ENCODE measurements around the gene CAPN15. TPM values are rescaled to one million over a fixed set of nuclear protein-coding genes. Genes with fewer than 3 reads are reported as not detected.

The CAPN15 gene
- polyA plus RNA-seq, 4 donors, result 23.1 to 35.7 (median 26.3) TPM

Other genes starting within 250 kb of the CAPN15 start
- gene ARHGDIG, start 247.1 kb upstream of the CAPN15 start, polyA plus RNA-seq (ENCODE audit: insufficient read length in 4 of 4), result 1 to 10 TPM; 1.9 to 5.6 (median 3.5) TPM
- 1 to 10 TPM in 2 of 4 donors, under 1 TPM in 2; 0.53 to 2.0 (median 1.2) TPM for gene PDIA2, start 244.5 kb upstream of the CAPN15 start, polyA plus RNA-seq (ENCODE audit: insufficient read length in 4 of 4)
- 10 to 100 TPM; 16.9 to 23.0 (median 17.6) TPM for gene AXIN1, start 175.0 kb upstream of the CAPN15 start, polyA plus RNA-seq (ENCODE audit: insufficient read length in 4 of 4)
- 10 to 100 TPM; 68.4 to 92.6 (median 70.9) TPM for gene MRPL28, start 157.2 kb upstream of the CAPN15 start, polyA plus RNA-seq (ENCODE audit: insufficient read length in 4 of 4)
- gene PGAP6, start 145.7 kb upstream of the CAPN15 start, polyA plus RNA-seq (ENCODE audit: insufficient read length in 4 of 4), result 10 to 100 TPM; 56.8 to 71.3 (median 58.8) TPM
- 100 to 1,000 TPM; 110 to 143 (median 117) TPM for gene NME4, start 130.5 kb upstream of the CAPN15 start, polyA plus RNA-seq (ENCODE audit: insufficient read length in 4 of 4)
- gene DECR2, start 125.8 kb upstream of the CAPN15 start, polyA plus RNA-seq (ENCODE audit: insufficient read length in 4 of 4), result 10 to 100 TPM; 17.8 to 40.4 (median 32.2) TPM
- gene RAB11FIP3, start 102.1 kb upstream of the CAPN15 start, polyA plus RNA-seq (ENCODE audit: insufficient read length in 4 of 4), result 100 to 1,000 TPM in 1 of 4 donors, 10 to 100 TPM in 3; 72.7 to 100 (median 91.3) TPM
- 10 to 100 TPM; 10.5 to 18.4 (median 11.0) TPM for gene PRR35, start 32.7 kb downstream of the CAPN15 start, polyA plus RNA-seq (ENCODE audit: insufficient read length in 4 of 4)
- 1 to 10 TPM; 7.2 to 9.9 (median 8.0) TPM for gene NHLRC4, start 39.3 kb downstream of the CAPN15 start, polyA plus RNA-seq (ENCODE audit: insufficient read length in 4 of 4)
- gene PIGQ, start 42.3 kb downstream of the CAPN15 start, polyA plus RNA-seq (ENCODE audit: insufficient read length in 4 of 4), result 10 to 100 TPM; 54.7 to 75.4 (median 65.0) TPM
- gene RAB40C, start 62.4 kb downstream of the CAPN15 start, polyA plus RNA-seq (ENCODE audit: insufficient read length in 4 of 4), result 10 to 100 TPM; 17.1 to 28.6 (median 19.9) TPM
- 1 to 10 TPM; 1.4 to 2.8 (median 1.7) TPM for gene WFIKKN1, start 103.3 kb downstream of the CAPN15 start, polyA plus RNA-seq (ENCODE audit: insufficient read length in 4 of 4)
- 10 to 100 TPM; 46.8 to 75.5 (median 51.3) TPM for gene METTL26, start 108.6 kb downstream of the CAPN15 start, polyA plus RNA-seq (ENCODE audit: insufficient read length in 4 of 4)
- gene MCRIP2, start 114.1 kb downstream of the CAPN15 start, polyA plus RNA-seq (ENCODE audit: insufficient read length in 4 of 4), result 10 to 100 TPM; 15.4 to 28.0 (median 17.3) TPM
- gene WDR90, start 121.7 kb downstream of the CAPN15 start, polyA plus RNA-seq (ENCODE audit: insufficient read length in 4 of 4), result 10 to 100 TPM; 28.1 to 49.7 (median 37.7) TPM
- 100 to 1,000 TPM in 1 of 4 donors, 10 to 100 TPM in 3; 70.5 to 111 (median 77.6) TPM for gene RHOT2, start 140.4 kb downstream of the CAPN15 start, polyA plus RNA-seq (ENCODE audit: insufficient read length in 4 of 4)
- 1 to 10 TPM in 3 of 4 donors, under 1 TPM in 1; 0.91 to 2.7 (median 1.8) TPM for gene RHBDL1, start 148.0 kb downstream of the CAPN15 start, polyA plus RNA-seq (ENCODE audit: insufficient read length in 4 of 4)
- gene STUB1, start 152.7 kb downstream of the CAPN15 start, polyA plus RNA-seq (ENCODE audit: insufficient read length in 4 of 4), result 100 to 1,000 TPM in 3 of 4 donors, 10 to 100 TPM in 1; 93.2 to 138 (median 122) TPM
- 10 to 100 TPM; 64.4 to 85.4 (median 66.1) TPM for gene JMJD8, start 156.6 kb downstream of the CAPN15 start, polyA plus RNA-seq (ENCODE audit: insufficient read length in 4 of 4)
- gene WDR24, start 162.7 kb downstream of the CAPN15 start, polyA plus RNA-seq (ENCODE audit: insufficient read length in 4 of 4), result 10 to 100 TPM in 3 of 4 donors, 1 to 10 TPM in 1; 10.0 to 14.0 (median 10.8) TPM
- 1 to 10 TPM in 3 of 4 donors, under 1 TPM in 1; 0.79 to 1.8 (median 1.2) TPM for gene FBXL16, start 178.1 kb downstream of the CAPN15 start, polyA plus RNA-seq (ENCODE audit: insufficient read length in 4 of 4)
- gene METRN, start 187.4 kb downstream of the CAPN15 start, polyA plus RNA-seq (ENCODE audit: insufficient read length in 4 of 4), result 10 to 100 TPM in 1 of 4 donors, 1 to 10 TPM in 3; 5.8 to 17.0 (median 9.3) TPM
- 10 to 100 TPM; 13.5 to 27.8 (median 14.4) TPM for gene ANTKMT, start 193.4 kb downstream of the CAPN15 start, polyA plus RNA-seq (ENCODE audit: insufficient read length in 4 of 4)
- 1 to 10 TPM; 1.1 to 3.6 (median 1.8) TPM for gene CCDC78, start 198.7 kb downstream of the CAPN15 start, polyA plus RNA-seq (ENCODE audit: insufficient read length in 4 of 4)
- gene HAGHL, start 199.4 kb downstream of the CAPN15 start, polyA plus RNA-seq (ENCODE audit: insufficient read length in 4 of 4), result 1 to 10 TPM; 3.1 to 7.3 (median 3.2) TPM
- gene CIAO3, start 213.3 kb downstream of the CAPN15 start, polyA plus RNA-seq (ENCODE audit: insufficient read length in 4 of 4), result 10 to 100 TPM; 21.0 to 28.5 (median 25.2) TPM
- 10 to 100 TPM; 11.4 to 33.7 (median 22.2) TPM for gene MSLN, start 233.0 kb downstream of the CAPN15 start, polyA plus RNA-seq (ENCODE audit: insufficient read length in 4 of 4)